Ishikawa (cell line): ENCODE results near the gene DCAF10.

ENCODE experiments used
- CREB1 ChIP-seq: IDR thresholded peaks from 2 replicates; pipeline ENCODE4 v1.6.1; 2012; ENCODE audit warnings: low read depth
- EP300 ChIP-seq: IDR thresholded peaks from 2 replicates; pipeline ENCODE4 v1.6.1; 2012; ENCODE audit warnings: borderline replicate concordance
- TAF1 ChIP-seq: IDR thresholded peaks from 2 replicates; pipeline ENCODE4 v1.6.1; 2012; ENCODE audit warnings: low read depth, mild to moderate bottlenecking
- TCF12 ChIP-seq: IDR thresholded peaks from 2 replicates; pipeline ENCODE4 v1.6.1; 2012; ENCODE audit warnings: low read depth
- YY1 ChIP-seq: IDR thresholded peaks from 2 replicates; pipeline ENCODE4 v1.6.1; 2012; ENCODE audit warnings: low read depth
- TF ChIP-seq, protein P1 (sequence below): IDR thresholded peaks from 2 replicates; pipeline ENCODE4 v1.6.1; 2012

DNA sequence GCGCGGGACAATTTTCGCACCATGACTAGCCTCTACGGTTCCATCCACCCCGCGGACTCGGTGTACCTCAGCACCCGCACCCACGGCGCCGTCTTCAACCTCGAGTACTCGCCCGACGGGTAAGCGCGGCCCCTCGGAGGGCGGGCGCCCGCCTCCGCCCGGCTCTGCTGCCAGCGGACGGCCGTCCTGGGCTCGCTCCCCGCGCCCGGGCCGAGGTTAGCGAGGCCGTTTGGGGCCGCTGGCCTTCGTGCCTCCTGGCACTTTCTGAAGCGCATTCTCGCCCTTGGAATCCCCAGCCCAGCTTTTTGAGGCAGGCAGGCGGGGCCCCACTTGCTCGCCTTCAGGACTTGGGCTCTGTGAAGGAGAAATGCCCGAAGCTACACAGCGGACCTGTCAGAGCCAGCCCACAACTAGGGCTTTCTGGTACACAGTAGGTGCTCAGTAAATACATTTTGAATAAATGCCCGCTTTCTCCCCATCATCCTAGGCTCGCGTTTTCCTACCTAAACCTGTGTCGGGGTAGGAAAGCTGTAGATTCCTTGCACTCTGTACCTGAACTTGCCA, 772 bp downstream of the DCAF10 start:
- TF ChIP-seq TCF12 (no peak), CREB1 (no peak), YY1 (no peak), TAF1 (no peak), EP300 (no peak)
- TF ChIP-seq, protein P1, sequence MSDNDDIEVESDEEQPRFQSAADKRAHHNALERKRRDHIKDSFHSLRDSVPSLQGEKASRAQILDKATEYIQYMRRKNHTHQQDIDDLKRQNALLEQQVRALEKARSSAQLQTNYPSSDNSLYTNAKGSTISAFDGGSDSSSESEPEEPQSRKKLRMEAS, result no peak
